GM18870 (cell line): ENCODE measurements around the gene PSTPIP2.

Source experiments
- ATAC-seq: cut with Tn5 transposase; IDR thresholded peaks from one replicate; pipeline ENCODE4 v1.9.1; 2021; ENCODE audit warnings: moderate library complexity; ENCODE audit not compliant: unreplicated experiment

Gene PSTPIP2

GRCh38 chr18:46037512-46038305 is 34.4 kb downstream of the PSTPIP2 start:
- ATAC-seq: no peak

GRCh38 chr18:46035696-46036680 is 36.1 kb downstream of the PSTPIP2 start:
- no peak for ATAC-seq

GRCh38 chr18:46034230-46034629 is 37.8 kb downstream of the PSTPIP2 start:
- no peak for ATAC-seq

GRCh38 chr18:46031741-46032140 is 40.3 kb downstream of the PSTPIP2 start:
- ATAC-seq: no peak

GRCh38 chr18:46028536-46028891 is 43.5 kb downstream of the PSTPIP2 start:
- ATAC-seq: no peak

GRCh38 chr18:46019936-46020335 is 52.1 kb downstream of the PSTPIP2 start:
- no peak for ATAC-seq

GRCh38 chr18:46013484-46014189 is 58.4 kb downstream of the PSTPIP2 start:
- peak; percentile 63 for ATAC-seq

GRCh38 chr18:46010676-46011075 is 61.4 kb downstream of the PSTPIP2 start:
- ATAC-seq: no peak

- ATAC-seq: no peak
Measured at GRCh38 chr18:46010050-46010449, 62.0 kb downstream of the PSTPIP2 start.

GRCh38 chr18:46009125-46009840 is 62.8 kb downstream of the PSTPIP2 start:
- ATAC-seq: no peak

- no peak for ATAC-seq
Measured at GRCh38 chr18:46008531-46008930, 63.5 kb downstream of the PSTPIP2 start.

GRCh38 chr18:46007165-46007564 is 64.9 kb downstream of the PSTPIP2 start:
- no peak for ATAC-seq

GRCh38 chr18:46002934-46003333 is 69.1 kb downstream of the PSTPIP2 start:
- ATAC-seq: no peak

GRCh38 chr18:46001892-46002291 is 70.2 kb downstream of the PSTPIP2 start:
- ATAC-seq: no peak

GRCh38 chr18:46001074-46001473 is 71.0 kb downstream of the PSTPIP2 start:
- no peak for ATAC-seq

- ATAC-seq: no peak
Measured at GRCh38 chr18:45999536-45999935, 72.5 kb downstream of the PSTPIP2 start.

- no peak for ATAC-seq
Measured at GRCh38 chr18:45998244-45998643, 73.8 kb downstream of the PSTPIP2 start.

GRCh38 chr18:45997700-45998151 is 74.3 kb downstream of the PSTPIP2 start:
- no peak for ATAC-seq

GRCh38 chr18:45995461-45995860 is 76.6 kb downstream of the PSTPIP2 start:
- ATAC-seq: no peak

- ATAC-seq: no peak
Measured at GRCh38 chr18:45993438-45993837, 78.6 kb downstream of the PSTPIP2 start.
